WTC11 (cell line): ENCODE data around the gene MEAF6. TPM values are rescaled to one million over a fixed set of nuclear protein-coding genes. Genes with fewer than 3 reads are reported as not detected.

Experiments used
- ATAC-seq: fragments of 200-7000 bp; cut with Tn5 transposase; 2 replicates; pipeline ENCODE4 v1.10.0; 2021; ENCODE audit warnings: mild to moderate bottlenecking, moderate library complexity
- CTCF ChIA-PET: fragments of 300-600 bp; sonication (Branson Sonifier 250); formaldehyde crosslinking; loops from one replicate; lab custom pipeline; 2021; ENCODE audit warnings: antibody characterized with exemption; lab: Charles Lee
- POLR2A ChIA-PET: fragments of 350-600 bp; sonication (Branson Sonifier 250); formaldehyde crosslinking; loops from one replicate; lab custom pipeline; 2021; ENCODE audit warnings: antibody characterized with exemption; lab: Charles Lee
- DNase-seq: peaks from one replicate; pipeline ENCODE4 v3.0.0; 2021; ENCODE audit warnings: low spot score
- H3K27ac Mint-ChIP-seq: 2 replicates; pipeline ENCODE4 v1.8.0; 2021; ENCODE audit warnings: mixed read lengths
- H3K27me3 Mint-ChIP-seq: 2 replicates; pipeline ENCODE4 v1.8.0; 2021; ENCODE audit warnings: low read depth, mild to moderate bottlenecking, moderate library complexity, mixed read lengths
- H3K36me3 Mint-ChIP-seq: 2 replicates; pipeline ENCODE4 v1.8.0; 2021; ENCODE audit warnings: mixed read lengths
- H3K4me1 Mint-ChIP-seq: 2 replicates; pipeline ENCODE4 v1.8.0; 2022; ENCODE audit warnings: mixed read lengths
- H3K4me3 Mint-ChIP-seq: 2 replicates; pipeline ENCODE4 v1.8.0; 2021; ENCODE audit warnings: mild to moderate bottlenecking, moderate library complexity, mixed read lengths
- H3K9me3 Mint-ChIP-seq: 2 replicates; pipeline ENCODE4 v1.8.0; 2021; ENCODE audit warnings: mixed read lengths
- ESRRA ChIP-seq: sonication (generic); formaldehyde crosslinking; IDR thresholded peaks from 2 replicates; pipeline ENCODE4 v1.8.1; 2022; ENCODE audit warnings: mild to moderate bottlenecking, missing genetic modification reagents, borderline replicate concordance
- FOXK1 ChIP-seq: sonication (generic); formaldehyde crosslinking; IDR thresholded peaks from 2 replicates; pipeline ENCODE4 v1.8.0; 2022; ENCODE audit warnings: mild to moderate bottlenecking, moderate library complexity, missing genetic modification reagents
- GABPB1 ChIP-seq: sonication (generic); formaldehyde crosslinking; IDR thresholded peaks from 2 replicates; pipeline ENCODE4 v1.8.1; 2023; ENCODE audit warnings: mild to moderate bottlenecking, missing genetic modification reagents
- JAZF1 ChIP-seq: fragments of 250-450 bp; sonication (Bioruptor Pico); IDR thresholded peaks from 2 replicates; pipeline ENCODE4 v1.9.0; 2021; ENCODE audit warnings: moderate library complexity, mild to moderate bottlenecking, inconsistent platforms
- JUN ChIP-seq: sonication (generic); formaldehyde crosslinking; IDR thresholded peaks from 2 replicates; pipeline ENCODE4 v1.8.0; 2023; ENCODE audit warnings: mild to moderate bottlenecking, missing genetic modification reagents
- NFATC4 ChIP-seq: fragments of 250-450 bp; sonication (Bioruptor Pico); IDR thresholded peaks from 2 replicates; pipeline ENCODE4 v1.9.0; 2021; ENCODE audit warnings: mild to moderate bottlenecking
- NR2C2 ChIP-seq: sonication (generic); formaldehyde crosslinking; IDR thresholded peaks from 2 replicates; pipeline ENCODE4 v1.8.0; 2022; ENCODE audit warnings: mild to moderate bottlenecking, missing genetic modification reagents
- SMAD3 ChIP-seq: sonication (generic); formaldehyde crosslinking; IDR thresholded peaks from 2 replicates; pipeline ENCODE4 v1.8.0; 2022; ENCODE audit warnings: missing genetic modification reagents, mild to moderate bottlenecking, borderline replicate concordance
- TEAD1 ChIP-seq: sonication (generic); formaldehyde crosslinking; IDR thresholded peaks from 2 replicates; pipeline ENCODE4 v1.8.0; 2022; ENCODE audit warnings: mild to moderate bottlenecking, missing genetic modification reagents
- ZNF219 ChIP-seq: sonication (generic); formaldehyde crosslinking; IDR thresholded peaks from 2 replicates; pipeline ENCODE4 v1.8.0; 2023; ENCODE audit warnings: missing genetic modification reagents, mild to moderate bottlenecking, borderline replicate concordance
- ZNF396 ChIP-seq: fragments of 250-450 bp; sonication (Bioruptor Pico); IDR thresholded peaks from 2 replicates; pipeline ENCODE4 v1.8.0; 2021; ENCODE audit warnings: mild to moderate bottlenecking, moderate library complexity, borderline replicate concordance
- total RNA-seq: library from RNA; stranded (reverse); gene quantifications from 3 replicates; pipeline ENCODE4 v1.2.3, GENCODE V29; 2021
- TF ChIP-seq, protein P1 (sequence below): fragments of 250-450 bp; sonication (Bioruptor Pico); IDR thresholded peaks from 2 replicates; pipeline ENCODE4 v1.8.0; 2021; ENCODE audit warnings: mild to moderate bottlenecking
- TF ChIP-seq, protein P2 (sequence below): sonication (generic); formaldehyde crosslinking; IDR thresholded peaks from 2 replicates; pipeline ENCODE4 v1.8.0; 2023; ENCODE audit warnings: mild to moderate bottlenecking, missing genetic modification reagents
- TF ChIP-seq, protein P3 (sequence below): sonication (generic); formaldehyde crosslinking; IDR thresholded peaks from 2 replicates; pipeline ENCODE4 v1.8.1; 2022; ENCODE audit warnings: low read depth, mild to moderate bottlenecking, moderate library complexity, missing genetic modification reagents, borderline replicate concordance
- TF ChIP-seq, protein P4 (sequence below): sonication (generic); formaldehyde crosslinking; IDR thresholded peaks from 2 replicates; pipeline ENCODE4 v1.8.1; 2022; ENCODE audit warnings: mild to moderate bottlenecking, missing genetic modification reagents, moderate library complexity, borderline replicate concordance
- TF ChIP-seq, protein P5 (sequence below): fragments of 250-450 bp; sonication (Bioruptor Pico); IDR thresholded peaks from 2 replicates; pipeline ENCODE4 v1.9.0; 2021; ENCODE audit warnings: mild to moderate bottlenecking
- TF ChIP-seq, protein P6 (sequence below): sonication (generic); formaldehyde crosslinking; conservative IDR thresholded peaks from 2 replicates; pipeline ENCODE4 v1.8.1; 2022; ENCODE audit warnings: mild to moderate bottlenecking, missing genetic modification reagents
- TF ChIP-seq, protein P7 (sequence below): sonication (generic); formaldehyde crosslinking; IDR thresholded peaks from 2 replicates; pipeline ENCODE4 v1.8.1; 2022; ENCODE audit warnings: missing genetic modification reagents, borderline replicate concordance
- TF ChIP-seq, protein P8 (sequence below): sonication (generic); formaldehyde crosslinking; IDR thresholded peaks from 2 replicates; pipeline ENCODE4 v1.8.0; 2023; ENCODE audit warnings: missing genetic modification reagents, mild to moderate bottlenecking, borderline replicate concordance

The MEAF6 gene
- total RNA-seq, 1 experiment from 2014 or later: 37.4 TPM

DNA sequence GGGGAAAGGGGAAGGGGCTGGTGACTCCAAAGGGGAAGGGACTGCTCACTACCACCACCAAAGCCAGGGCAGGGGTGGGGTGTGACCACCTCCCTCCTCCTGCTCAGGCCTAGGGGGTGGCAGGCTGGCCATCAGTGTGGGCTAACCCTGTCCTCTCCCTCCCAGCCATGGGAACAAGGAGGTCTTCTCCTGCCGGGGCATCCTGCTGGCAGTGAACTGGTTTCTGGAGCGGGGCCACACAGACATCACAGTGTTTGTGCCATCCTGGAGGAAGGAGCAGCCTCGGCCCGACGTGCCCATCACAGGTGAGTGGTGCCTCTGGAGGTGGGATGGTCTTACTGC lies 34.5 kb downstream of the MEAF6 start (continued):
- TF ChIP-seq, protein P1, sequence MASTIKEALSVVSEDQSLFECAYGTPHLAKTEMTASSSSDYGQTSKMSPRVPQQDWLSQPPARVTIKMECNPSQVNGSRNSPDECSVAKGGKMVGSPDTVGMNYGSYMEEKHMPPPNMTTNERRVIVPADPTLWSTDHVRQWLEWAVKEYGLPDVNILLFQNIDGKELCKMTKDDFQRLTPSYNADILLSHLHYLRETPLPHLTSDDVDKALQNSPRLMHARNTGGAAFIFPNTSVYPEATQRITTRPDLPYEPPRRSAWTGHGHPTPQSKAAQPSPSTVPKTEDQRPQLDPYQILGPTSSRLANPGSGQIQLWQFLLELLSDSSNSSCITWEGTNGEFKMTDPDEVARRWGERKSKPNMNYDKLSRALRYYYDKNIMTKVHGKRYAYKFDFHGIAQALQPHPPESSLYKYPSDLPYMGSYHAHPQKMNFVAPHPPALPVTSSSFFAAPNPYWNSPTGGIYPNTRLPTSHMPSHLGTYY (CRISPR knock-in tag): no peak
- TF ChIP-seq TEAD1 (no peak), JUN (CRISPR knock-in tag) (no peak), NR2C2 (no peak)
- TF ChIP-seq, protein P2, sequence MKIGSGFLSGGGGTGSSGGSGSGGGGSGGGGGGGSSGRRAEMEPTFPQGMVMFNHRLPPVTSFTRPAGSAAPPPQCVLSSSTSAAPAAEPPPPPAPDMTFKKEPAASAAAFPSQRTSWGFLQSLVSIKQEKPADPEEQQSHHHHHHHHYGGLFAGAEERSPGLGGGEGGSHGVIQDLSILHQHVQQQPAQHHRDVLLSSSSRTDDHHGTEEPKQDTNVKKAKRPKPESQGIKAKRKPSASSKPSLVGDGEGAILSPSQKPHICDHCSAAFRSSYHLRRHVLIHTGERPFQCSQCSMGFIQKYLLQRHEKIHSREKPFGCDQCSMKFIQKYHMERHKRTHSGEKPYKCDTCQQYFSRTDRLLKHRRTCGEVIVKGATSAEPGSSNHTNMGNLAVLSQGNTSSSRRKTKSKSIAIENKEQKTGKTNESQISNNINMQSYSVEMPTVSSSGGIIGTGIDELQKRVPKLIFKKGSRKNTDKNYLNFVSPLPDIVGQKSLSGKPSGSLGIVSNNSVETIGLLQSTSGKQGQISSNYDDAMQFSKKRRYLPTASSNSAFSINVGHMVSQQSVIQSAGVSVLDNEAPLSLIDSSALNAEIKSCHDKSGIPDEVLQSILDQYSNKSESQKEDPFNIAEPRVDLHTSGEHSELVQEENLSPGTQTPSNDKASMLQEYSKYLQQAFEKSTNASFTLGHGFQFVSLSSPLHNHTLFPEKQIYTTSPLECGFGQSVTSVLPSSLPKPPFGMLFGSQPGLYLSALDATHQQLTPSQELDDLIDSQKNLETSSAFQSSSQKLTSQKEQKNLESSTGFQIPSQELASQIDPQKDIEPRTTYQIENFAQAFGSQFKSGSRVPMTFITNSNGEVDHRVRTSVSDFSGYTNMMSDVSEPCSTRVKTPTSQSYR: no peak

DNA sequence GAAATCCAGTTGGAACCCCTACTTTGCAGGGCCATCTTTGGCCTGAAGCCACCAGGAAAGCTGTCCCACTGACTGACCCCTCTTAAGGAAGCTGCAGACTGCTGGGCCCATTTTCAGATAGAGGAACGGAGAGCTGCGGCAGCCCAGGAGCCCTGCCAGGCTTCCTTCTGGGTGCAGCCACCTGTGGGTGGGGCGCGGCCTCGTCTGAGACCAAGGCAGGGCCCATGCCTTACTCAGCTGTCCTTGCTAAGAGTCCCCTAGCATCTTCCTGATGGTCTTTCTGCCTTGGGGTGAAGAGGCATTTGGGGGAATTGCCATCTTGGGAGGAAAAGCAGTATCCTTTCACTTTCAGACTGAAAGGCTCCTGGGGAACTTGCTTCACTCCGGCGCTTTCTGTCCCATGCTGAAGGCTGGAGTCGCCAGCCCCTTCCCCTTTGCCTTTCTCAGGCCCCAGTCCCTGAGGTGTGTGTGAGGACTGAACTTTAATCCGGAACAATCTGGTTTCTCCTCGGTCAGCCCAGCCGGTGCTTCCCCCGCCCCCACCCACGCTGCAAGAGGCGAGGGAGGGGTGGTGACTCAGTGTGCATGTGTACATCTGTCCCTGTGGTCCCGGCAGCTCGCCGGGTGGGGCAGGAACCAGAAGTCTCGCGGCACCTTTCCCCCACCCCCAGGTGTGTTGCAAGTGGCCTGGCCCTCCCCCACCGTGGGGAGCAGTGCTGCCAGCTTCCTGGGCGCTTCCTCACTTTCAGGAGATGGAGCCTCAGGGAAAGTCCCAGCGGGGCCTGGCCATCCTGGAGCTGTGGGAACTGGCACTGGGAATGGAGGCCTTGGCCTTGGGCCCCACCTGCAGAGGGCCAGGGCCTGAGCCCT lies 35.1 kb downstream of the MEAF6 start:
- peak overlapping the region; percentile 65 for H3K27ac Mint-ChIP-seq
- H3K4me1 Mint-ChIP-seq: peaks cover 40% of the 10 kb centered on the region
- CTCF ChIA-PET: interaction anchor here (0.5 to 6.4 kb wide), 6 partner anchors 7 to 84 kb away, joined by 3 to 109 read pairs (median 4); partner anchors contain the start of gene MEAF6
- TF ChIP-seq GABPB1 (CRISPR knock-in tag) (peak; percentile 69), ZNF219 (no peak)
- TF ChIP-seq, all 79 proteins: peak for 1
- no peak for ATAC-seq
- POLR2A ChIA-PET: no interaction called here
- H3K4me3 Mint-ChIP-seq: no peak overlapping the region
- peaks cover 25% of the 10 kb centered on the region for H3K36me3 Mint-ChIP-seq
- no peaks in the 10 kb centered on the region for H3K9me3 Mint-ChIP-seq
- DNase-seq: no peak
- H3K27me3 Mint-ChIP-seq: no peaks in the 10 kb centered on the region

DNA sequence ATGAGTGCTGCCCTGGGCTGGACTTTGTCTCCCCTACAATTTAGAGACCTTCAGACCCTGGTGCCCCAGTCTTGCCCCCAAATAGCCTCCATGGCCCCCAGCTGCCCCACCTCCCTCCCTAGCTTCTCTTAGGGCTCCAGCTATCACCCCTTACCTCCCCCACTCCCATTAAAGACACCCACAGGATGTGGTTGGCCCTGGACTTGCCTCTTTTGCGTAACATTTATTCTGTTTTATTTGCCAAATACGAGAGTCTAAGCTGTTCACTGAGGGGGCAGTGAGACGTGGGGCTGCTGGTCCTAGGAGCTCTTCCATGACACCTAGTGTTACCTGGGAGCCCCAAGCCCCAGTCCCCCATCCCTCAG lies 35.7 kb downstream of the MEAF6 start:
- H3K36me3 Mint-ChIP-seq: peaks cover 25% of the 10 kb centered on the region
- H3K4me1 Mint-ChIP-seq: peaks cover 36% of the 10 kb centered on the region
- H3K4me3 Mint-ChIP-seq: no peak overlapping the region
- ChIA-PET POLR2A (interaction anchor here (0.6 to 1.9 kb wide), 2 partner anchors 8 to 15 kb away, joined by 7 to 8 read pairs; no protein-coding TSS in a partner anchor), CTCF (interaction anchor here (0.7 to 6.4 kb wide), 7 partner anchors 8 to 124 kb away, joined by 3 to 109 read pairs (median 5); partner anchors contain the start of gene MEAF6)
- peak overlapping the region; percentile 65; the same call in 1 of the 2 replicates for H3K27ac Mint-ChIP-seq
- peaks cover 2% of the 10 kb centered on the region for H3K27me3 Mint-ChIP-seq
- no peaks in the 10 kb centered on the region for H3K9me3 Mint-ChIP-seq
- ATAC-seq (no peak), DNase-seq (no peak)
- TF ChIP-seq, protein P3, sequence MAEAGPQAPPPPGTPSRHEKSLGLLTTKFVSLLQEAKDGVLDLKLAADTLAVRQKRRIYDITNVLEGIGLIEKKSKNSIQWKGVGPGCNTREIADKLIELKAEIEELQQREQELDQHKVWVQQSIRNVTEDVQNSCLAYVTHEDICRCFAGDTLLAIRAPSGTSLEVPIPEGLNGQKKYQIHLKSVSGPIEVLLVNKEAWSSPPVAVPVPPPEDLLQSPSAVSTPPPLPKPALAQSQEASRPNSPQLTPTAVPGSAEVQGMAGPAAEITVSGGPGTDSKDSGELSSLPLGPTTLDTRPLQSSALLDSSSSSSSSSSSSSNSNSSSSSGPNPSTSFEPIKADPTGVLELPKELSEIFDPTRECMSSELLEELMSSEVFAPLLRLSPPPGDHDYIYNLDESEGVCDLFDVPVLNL: no peak
- TF ChIP-seq, protein P4, sequence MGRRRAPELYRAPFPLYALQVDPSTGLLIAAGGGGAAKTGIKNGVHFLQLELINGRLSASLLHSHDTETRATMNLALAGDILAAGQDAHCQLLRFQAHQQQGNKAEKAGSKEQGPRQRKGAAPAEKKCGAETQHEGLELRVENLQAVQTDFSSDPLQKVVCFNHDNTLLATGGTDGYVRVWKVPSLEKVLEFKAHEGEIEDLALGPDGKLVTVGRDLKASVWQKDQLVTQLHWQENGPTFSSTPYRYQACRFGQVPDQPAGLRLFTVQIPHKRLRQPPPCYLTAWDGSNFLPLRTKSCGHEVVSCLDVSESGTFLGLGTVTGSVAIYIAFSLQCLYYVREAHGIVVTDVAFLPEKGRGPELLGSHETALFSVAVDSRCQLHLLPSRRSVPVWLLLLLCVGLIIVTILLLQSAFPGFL: no peak
- TF ChIP-seq ZNF396 (CRISPR knock-in tag) (no peak), SMAD3 (no peak), FOXK1 (CRISPR knock-in tag) (no peak), ESRRA (no peak), JAZF1 (CRISPR knock-in tag) (no peak), NFATC4 (CRISPR knock-in tag) (no peak)
- TF ChIP-seq, protein P5, sequence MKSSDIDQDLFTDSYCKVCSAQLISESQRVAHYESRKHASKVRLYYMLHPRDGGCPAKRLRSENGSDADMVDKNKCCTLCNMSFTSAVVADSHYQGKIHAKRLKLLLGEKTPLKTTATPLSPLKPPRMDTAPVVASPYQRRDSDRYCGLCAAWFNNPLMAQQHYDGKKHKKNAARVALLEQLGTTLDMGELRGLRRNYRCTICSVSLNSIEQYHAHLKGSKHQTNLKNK: no peak
- TF ChIP-seq, protein P6, sequence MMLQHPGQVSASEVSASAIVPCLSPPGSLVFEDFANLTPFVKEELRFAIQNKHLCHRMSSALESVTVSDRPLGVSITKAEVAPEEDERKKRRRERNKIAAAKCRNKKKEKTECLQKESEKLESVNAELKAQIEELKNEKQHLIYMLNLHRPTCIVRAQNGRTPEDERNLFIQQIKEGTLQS (CRISPR knock-in tag): no peak
- TF ChIP-seq, protein P7, sequence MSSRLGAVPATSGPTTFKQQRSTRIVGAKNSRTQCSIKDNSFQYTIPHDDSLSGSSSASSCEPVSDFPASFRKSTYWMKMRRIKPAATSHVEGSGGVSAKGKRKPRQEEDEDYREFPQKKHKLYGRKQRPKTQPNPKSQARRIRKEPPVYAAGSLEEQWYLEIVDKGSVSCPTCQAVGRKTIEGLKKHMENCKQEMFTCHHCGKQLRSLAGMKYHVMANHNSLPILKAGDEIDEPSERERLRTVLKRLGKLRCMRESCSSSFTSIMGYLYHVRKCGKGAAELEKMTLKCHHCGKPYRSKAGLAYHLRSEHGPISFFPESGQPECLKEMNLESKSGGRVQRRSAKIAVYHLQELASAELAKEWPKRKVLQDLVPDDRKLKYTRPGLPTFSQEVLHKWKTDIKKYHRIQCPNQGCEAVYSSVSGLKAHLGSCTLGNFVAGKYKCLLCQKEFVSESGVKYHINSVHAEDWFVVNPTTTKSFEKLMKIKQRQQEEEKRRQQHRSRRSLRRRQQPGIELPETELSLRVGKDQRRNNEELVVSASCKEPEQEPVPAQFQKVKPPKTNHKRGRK (CRISPR knock-in tag): no peak
- TF ChIP-seq, protein P8, sequence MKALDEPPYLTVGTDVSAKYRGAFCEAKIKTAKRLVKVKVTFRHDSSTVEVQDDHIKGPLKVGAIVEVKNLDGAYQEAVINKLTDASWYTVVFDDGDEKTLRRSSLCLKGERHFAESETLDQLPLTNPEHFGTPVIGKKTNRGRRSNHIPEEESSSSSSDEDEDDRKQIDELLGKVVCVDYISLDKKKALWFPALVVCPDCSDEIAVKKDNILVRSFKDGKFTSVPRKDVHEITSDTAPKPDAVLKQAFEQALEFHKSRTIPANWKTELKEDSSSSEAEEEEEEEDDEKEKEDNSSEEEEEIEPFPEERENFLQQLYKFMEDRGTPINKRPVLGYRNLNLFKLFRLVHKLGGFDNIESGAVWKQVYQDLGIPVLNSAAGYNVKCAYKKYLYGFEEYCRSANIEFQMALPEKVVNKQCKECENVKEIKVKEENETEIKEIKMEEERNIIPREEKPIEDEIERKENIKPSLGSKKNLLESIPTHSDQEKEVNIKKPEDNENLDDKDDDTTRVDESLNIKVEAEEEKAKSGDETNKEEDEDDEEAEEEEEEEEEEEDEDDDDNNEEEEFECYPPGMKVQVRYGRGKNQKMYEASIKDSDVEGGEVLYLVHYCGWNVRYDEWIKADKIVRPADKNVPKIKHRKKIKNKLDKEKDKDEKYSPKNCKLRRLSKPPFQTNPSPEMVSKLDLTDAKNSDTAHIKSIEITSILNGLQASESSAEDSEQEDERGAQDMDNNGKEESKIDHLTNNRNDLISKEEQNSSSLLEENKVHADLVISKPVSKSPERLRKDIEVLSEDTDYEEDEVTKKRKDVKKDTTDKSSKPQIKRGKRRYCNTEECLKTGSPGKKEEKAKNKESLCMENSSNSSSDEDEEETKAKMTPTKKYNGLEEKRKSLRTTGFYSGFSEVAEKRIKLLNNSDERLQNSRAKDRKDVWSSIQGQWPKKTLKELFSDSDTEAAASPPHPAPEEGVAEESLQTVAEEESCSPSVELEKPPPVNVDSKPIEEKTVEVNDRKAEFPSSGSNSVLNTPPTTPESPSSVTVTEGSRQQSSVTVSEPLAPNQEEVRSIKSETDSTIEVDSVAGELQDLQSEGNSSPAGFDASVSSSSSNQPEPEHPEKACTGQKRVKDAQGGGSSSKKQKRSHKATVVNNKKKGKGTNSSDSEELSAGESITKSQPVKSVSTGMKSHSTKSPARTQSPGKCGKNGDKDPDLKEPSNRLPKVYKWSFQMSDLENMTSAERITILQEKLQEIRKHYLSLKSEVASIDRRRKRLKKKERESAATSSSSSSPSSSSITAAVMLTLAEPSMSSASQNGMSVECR: no peak
